HEK293 (cell line): ENCODE results near the gene UBE2V1.

ENCODE experiments used
- GLIS2 ChIP-seq: fragments of 450-650 bp; formaldehyde crosslinking; IDR thresholded peaks from 2 replicates; pipeline ENCODE4 v1.5.1; 2016; ENCODE audit warnings: missing biosample characterization, missing genetic modification characterization
- KLF8 ChIP-seq: fragments of 450-650 bp; formaldehyde crosslinking; IDR thresholded peaks from 2 replicates; pipeline ENCODE4 v1.5.1; 2016; ENCODE audit warnings: missing biosample characterization, missing genetic modification characterization
- REPIN1 ChIP-seq: fragments of 450-650 bp; formaldehyde crosslinking; IDR thresholded peaks from 2 replicates; pipeline ENCODE4 v1.5.1; 2017; ENCODE audit warnings: missing biosample characterization, missing genetic modification characterization, low read depth
- YY1 ChIP-seq: fragments of 450-650 bp; formaldehyde crosslinking; IDR thresholded peaks from 2 replicates; pipeline ENCODE4 v1.5.1; 2018; ENCODE audit warnings: missing biosample characterization, missing genetic modification characterization
- ZFHX2 ChIP-seq: fragments of 450-650 bp; formaldehyde crosslinking; conservative IDR thresholded peaks from 2 replicates; pipeline ENCODE4 v1.5.1; 2016; ENCODE audit warnings: missing biosample characterization, missing genetic modification characterization
- ZFP37 ChIP-seq: fragments of 450-650 bp; formaldehyde crosslinking; IDR thresholded peaks from 2 replicates; pipeline ENCODE4 v1.5.1; 2016; ENCODE audit warnings: missing biosample characterization, missing genetic modification characterization
- ZIC2 ChIP-seq: fragments of 450-650 bp; formaldehyde crosslinking; IDR thresholded peaks from 2 replicates; pipeline ENCODE4 v1.5.1; 2016; ENCODE audit warnings: missing biosample characterization, missing genetic modification characterization
- ZNF133 ChIP-seq: fragments of 450-650 bp; formaldehyde crosslinking; IDR thresholded peaks from 2 replicates; pipeline ENCODE4 v1.5.1; 2016; ENCODE audit warnings: missing biosample characterization, missing genetic modification characterization
- ZNF2 ChIP-seq: fragments of 450-650 bp; formaldehyde crosslinking; IDR thresholded peaks from 2 replicates; pipeline ENCODE4 v1.5.1; 2016; ENCODE audit warnings: missing biosample characterization, missing genetic modification characterization
- ZNF311 ChIP-seq: fragments of 450-650 bp; formaldehyde crosslinking; IDR thresholded peaks from 2 replicates; pipeline ENCODE4 v1.5.1; 2017; ENCODE audit warnings: missing biosample characterization, missing genetic modification characterization, borderline replicate concordance
- ZNF366 ChIP-seq: fragments of 450-650 bp; formaldehyde crosslinking; conservative IDR thresholded peaks from 2 replicates; pipeline ENCODE4 v1.5.1; 2016; ENCODE audit warnings: missing biosample characterization, missing genetic modification characterization
- ZNF561 ChIP-seq: fragments of 450-650 bp; IDR thresholded peaks from 2 replicates; pipeline ENCODE4 v1.5.1; 2018; ENCODE audit warnings: missing biosample characterization, missing genetic modification characterization, borderline replicate concordance
- ZNF596 ChIP-seq: fragments of 450-650 bp; IDR thresholded peaks from 2 replicates; pipeline ENCODE4 v1.5.0; 2018; ENCODE audit warnings: missing biosample characterization, mild to moderate bottlenecking, missing genetic modification characterization, moderate library complexity
- ZNF621 ChIP-seq: fragments of 450-650 bp; formaldehyde crosslinking; IDR thresholded peaks from 2 replicates; pipeline ENCODE4 v1.5.1; 2017; ENCODE audit warnings: missing biosample characterization, missing genetic modification characterization
- TF ChIP-seq, protein P1 (sequence below): fragments of 450-650 bp; formaldehyde crosslinking; IDR thresholded peaks from 2 replicates; pipeline ENCODE4 v1.5.1; 2016; ENCODE audit warnings: missing biosample characterization, missing genetic modification characterization
- TF ChIP-seq, protein P2 (sequence below): fragments of 450-650 bp; formaldehyde crosslinking; IDR thresholded peaks from 2 replicates; pipeline ENCODE4 v1.5.1; 2016; ENCODE audit warnings: missing biosample characterization, missing genetic modification characterization
- TF ChIP-seq, protein P3 (sequence below): fragments of 450-650 bp; IDR thresholded peaks from 2 replicates; pipeline ENCODE4 v1.5.1; 2018; ENCODE audit warnings: missing biosample characterization, mild to moderate bottlenecking, missing genetic modification characterization
- TF ChIP-seq, protein P4 (sequence below): fragments of 450-650 bp; formaldehyde crosslinking; IDR thresholded peaks from 2 replicates; pipeline ENCODE4 v1.5.1; 2016; ENCODE audit warnings: missing biosample characterization, missing genetic modification characterization
- TF ChIP-seq, protein P5 (sequence below): fragments of 450-650 bp; formaldehyde crosslinking; IDR thresholded peaks from 2 replicates; pipeline ENCODE4 v1.5.1; 2016; ENCODE audit warnings: missing biosample characterization, missing genetic modification characterization
- TF ChIP-seq, protein P6 (sequence below): fragments of 450-650 bp; formaldehyde crosslinking; IDR thresholded peaks from 2 replicates; pipeline ENCODE4 v1.5.1; 2016; ENCODE audit warnings: missing biosample characterization, missing genetic modification characterization

The UBE2V1 gene

DNA sequence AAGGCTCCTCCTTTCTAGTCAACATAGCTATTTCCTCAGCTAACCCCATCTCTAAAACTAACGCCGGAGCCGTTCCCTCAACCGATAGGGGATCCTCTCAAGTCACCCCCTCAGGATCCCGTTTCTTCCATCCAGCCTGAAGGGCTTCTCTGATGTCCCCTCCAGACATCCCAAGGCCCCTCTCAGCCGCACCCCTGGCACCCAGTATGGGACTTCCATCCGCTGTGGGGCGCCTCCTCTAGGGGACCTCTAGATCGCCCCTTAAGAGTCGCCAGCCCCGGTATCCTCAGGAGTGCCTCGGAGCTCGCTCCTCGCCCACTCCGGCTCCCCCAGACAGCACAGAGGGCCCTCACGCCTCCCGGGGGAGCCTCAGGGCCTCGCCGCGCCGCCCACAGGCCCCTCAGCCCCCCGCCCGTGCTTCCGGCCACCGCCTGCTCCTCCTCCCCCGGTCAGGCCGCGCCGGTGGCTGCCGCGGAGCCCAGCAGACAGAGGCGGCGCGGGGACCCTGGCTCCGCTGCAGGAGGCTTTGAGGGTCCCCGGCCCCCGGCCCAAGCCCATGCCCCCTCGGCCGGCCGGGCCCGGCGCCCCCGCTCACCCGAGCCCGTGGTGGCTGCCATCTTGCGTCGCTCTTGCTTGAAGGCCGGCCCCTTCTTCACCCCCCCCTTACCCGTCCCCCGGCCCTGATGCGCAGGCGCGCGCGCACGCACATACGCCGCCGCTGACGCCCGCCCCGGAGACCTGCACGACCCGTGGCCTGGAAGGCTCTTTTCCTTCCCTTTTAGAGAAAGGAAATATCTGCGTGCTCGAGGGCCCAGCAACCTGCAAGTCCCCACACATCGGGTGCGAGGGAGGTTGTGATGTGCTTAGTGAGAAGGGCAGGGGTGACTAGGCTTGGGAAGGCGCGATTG, at the start of gene UBE2V1 (continued):
- TF ChIP-seq, protein P1, sequence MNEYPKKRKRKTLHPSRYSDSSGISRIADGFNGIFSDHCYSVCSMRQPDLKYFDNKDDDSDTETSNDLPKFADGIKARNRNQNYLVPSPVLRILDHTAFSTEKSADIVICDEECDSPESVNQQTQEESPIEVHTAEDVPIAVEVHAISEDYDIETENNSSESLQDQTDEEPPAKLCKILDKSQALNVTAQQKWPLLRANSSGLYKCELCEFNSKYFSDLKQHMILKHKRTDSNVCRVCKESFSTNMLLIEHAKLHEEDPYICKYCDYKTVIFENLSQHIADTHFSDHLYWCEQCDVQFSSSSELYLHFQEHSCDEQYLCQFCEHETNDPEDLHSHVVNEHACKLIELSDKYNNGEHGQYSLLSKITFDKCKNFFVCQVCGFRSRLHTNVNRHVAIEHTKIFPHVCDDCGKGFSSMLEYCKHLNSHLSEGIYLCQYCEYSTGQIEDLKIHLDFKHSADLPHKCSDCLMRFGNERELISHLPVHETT (tag by site-specific recombination), result no peak
- peak; percentile 31; the same call in 1 of the 2 replicates for TF ChIP-seq ZNF561 (tag by site-specific recombination)
- peak; percentile 93 for TF ChIP-seq ZFHX2 (tag by site-specific recombination)
- 0 out of 2 replicates have a peak, but pooled peaks have one; percentile 17 for TF ChIP-seq ZNF596 (tag by site-specific recombination)
- peak; percentile 42; the same call in 1 of the 2 replicates for TF ChIP-seq ZIC2 (tag by site-specific recombination)
- TF ChIP-seq, protein P2, sequence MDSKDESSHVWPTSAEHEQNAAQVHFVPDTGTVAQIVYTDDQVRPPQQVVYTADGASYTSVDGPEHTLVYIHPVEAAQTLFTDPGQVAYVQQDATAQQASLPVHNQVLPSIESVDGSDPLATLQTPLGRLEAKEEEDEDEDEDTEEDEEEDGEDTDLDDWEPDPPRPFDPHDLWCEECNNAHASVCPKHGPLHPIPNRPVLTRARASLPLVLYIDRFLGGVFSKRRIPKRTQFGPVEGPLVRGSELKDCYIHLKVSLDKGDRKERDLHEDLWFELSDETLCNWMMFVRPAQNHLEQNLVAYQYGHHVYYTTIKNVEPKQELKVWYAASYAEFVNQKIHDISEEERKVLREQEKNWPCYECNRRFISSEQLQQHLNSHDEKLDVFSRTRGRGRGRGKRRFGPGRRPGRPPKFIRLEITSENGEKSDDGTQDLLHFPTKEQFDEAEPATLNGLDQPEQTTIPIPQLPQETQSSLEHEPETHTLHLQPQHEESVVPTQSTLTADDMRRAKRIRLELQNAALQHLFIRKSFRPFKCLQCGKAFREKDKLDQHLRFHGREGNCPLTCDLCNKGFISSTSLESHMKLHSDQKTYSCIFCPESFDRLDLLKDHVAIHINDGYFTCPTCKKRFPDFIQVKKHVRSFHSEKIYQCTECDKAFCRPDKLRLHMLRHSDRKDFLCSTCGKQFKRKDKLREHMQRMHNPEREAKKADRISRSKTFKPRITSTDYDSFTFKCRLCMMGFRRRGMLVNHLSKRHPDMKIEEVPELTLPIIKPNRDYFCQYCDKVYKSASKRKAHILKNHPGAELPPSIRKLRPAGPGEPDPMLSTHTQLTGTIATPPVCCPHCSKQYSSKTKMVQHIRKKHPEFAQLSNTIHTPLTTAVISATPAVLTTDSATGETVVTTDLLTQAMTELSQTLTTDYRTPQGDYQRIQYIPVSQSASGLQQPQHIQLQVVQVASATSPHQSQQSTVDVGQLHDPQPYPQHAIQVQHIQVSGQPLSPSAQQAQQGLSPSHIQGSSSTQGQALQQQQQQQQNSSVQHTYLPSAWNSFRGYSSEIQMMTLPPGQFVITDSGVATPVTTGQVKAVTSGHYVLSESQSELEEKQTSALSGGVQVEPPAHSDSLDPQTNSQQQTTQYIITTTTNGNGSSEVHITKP (tag by site-specific recombination), result 0 out of 2 replicates have a peak, but pooled peaks have one; percentile 13
- no peak for TF ChIP-seq ZNF311 (tag by site-specific recombination)
- no peak for TF ChIP-seq REPIN1 (tag by site-specific recombination)
- peak; percentile 89 for TF ChIP-seq GLIS2 (tag by site-specific recombination)
- TF ChIP-seq, protein P3, sequence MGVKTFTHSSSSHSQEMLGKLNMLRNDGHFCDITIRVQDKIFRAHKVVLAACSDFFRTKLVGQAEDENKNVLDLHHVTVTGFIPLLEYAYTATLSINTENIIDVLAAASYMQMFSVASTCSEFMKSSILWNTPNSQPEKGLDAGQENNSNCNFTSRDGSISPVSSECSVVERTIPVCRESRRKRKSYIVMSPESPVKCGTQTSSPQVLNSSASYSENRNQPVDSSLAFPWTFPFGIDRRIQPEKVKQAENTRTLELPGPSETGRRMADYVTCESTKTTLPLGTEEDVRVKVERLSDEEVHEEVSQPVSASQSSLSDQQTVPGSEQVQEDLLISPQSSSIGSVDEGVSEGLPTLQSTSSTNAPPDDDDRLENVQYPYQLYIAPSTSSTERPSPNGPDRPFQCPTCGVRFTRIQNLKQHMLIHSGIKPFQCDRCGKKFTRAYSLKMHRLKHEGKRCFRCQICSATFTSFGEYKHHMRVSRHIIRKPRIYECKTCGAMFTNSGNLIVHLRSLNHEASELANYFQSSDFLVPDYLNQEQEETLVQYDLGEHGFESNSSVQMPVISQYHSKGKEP (tag by site-specific recombination), result 0 out of 2 replicates have a peak, but pooled peaks have one; percentile 23
- TF ChIP-seq YY1, result peak; percentile 63; the same call in 1 of the 2 replicates
- TF ChIP-seq, protein P4, sequence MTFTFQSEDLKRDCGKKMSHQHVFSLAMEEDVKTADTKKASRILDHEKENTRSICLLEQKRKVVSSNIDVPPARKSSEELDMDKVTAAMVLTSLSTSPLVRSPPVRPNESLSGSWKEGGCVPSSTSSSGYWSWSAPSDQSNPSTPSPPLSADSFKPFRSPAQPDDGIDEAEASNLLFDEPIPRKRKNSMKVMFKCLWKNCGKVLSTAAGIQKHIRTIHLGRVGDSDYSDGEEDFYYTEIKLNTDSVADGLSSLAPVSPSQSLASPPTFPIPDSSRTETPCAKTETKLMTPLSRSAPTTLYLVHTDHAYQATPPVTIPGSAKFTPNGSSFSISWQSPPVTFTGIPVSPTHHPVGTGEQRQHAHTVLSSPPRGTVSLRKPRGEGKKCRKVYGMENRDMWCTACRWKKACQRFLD, result no peak
- peak; percentile 53; the same call in 1 of the 2 replicates for TF ChIP-seq ZNF366
- TF ChIP-seq ZNF133 (tag by site-specific recombination), result no peak
- TF ChIP-seq ZNF2, result peak; percentile 14; the same call in 1 of the 2 replicates
- TF ChIP-seq, protein P5, sequence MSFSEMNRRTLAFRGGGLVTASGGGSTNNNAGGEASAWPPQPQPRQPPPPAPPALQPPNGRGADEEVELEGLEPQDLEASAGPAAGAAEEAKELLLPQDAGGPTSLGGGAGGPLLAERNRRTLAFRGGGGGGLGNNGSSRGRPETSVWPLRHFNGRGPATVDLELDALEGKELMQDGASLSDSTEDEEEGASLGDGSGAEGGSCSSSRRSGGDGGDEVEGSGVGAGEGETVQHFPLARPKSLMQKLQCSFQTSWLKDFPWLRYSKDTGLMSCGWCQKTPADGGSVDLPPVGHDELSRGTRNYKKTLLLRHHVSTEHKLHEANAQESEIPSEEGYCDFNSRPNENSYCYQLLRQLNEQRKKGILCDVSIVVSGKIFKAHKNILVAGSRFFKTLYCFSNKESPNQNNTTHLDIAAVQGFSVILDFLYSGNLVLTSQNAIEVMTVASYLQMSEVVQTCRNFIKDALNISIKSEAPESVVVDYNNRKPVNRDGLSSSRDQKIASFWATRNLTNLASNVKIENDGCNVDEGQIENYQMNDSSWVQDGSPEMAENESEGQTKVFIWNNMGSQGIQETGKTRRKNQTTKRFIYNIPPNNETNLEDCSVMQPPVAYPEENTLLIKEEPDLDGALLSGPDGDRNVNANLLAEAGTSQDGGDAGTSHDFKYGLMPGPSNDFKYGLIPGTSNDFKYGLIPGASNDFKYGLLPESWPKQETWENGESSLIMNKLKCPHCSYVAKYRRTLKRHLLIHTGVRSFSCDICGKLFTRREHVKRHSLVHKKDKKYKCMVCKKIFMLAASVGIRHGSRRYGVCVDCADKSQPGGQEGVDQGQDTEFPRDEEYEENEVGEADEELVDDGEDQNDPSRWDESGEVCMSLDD (tag by site-specific recombination), result 0 out of 2 replicates have a peak, but pooled peaks have one; percentile 53
- TF ChIP-seq ZNF621 (tag by site-specific recombination), result no peak
- TF ChIP-seq KLF8 (tag by site-specific recombination), result 0 out of 2 replicates have a peak, but pooled peaks have one; percentile 9
- TF ChIP-seq, protein P6, sequence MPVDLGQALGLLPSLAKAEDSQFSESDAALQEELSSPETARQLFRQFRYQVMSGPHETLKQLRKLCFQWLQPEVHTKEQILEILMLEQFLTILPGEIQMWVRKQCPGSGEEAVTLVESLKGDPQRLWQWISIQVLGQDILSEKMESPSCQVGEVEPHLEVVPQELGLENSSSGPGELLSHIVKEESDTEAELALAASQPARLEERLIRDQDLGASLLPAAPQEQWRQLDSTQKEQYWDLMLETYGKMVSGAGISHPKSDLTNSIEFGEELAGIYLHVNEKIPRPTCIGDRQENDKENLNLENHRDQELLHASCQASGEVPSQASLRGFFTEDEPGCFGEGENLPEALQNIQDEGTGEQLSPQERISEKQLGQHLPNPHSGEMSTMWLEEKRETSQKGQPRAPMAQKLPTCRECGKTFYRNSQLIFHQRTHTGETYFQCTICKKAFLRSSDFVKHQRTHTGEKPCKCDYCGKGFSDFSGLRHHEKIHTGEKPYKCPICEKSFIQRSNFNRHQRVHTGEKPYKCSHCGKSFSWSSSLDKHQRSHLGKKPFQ (tag by site-specific recombination), result no peak
- 0 out of 2 replicates have a peak, but pooled peaks have one; percentile 23 for TF ChIP-seq ZFP37 (tag by site-specific recombination)
